Mucosa of rectum (tissue), 2 donors: ENCODE results near the gene CDCA4.

ENCODE experiments used
- H3K27ac ChIP-seq, 2 donors: one replicate each; pipeline ENCODE4 v1.7.0; 2013; ENCODE audit warnings: inconsistent platforms in 2 of 2, low read depth in 2 of 2, low read length in 2 of 2
- H3K27me3 ChIP-seq, 2 donors: one replicate each; pipeline ENCODE4 v1.7.0; 2013; ENCODE audit warnings: low read length in 2 of 2; ENCODE audit not compliant: control insufficient read depth in 2 of 2, insufficient read depth in 2 of 2
- H3K36me3 ChIP-seq, 2 donors: one replicate each; pipeline ENCODE4 v1.7.0; 2013; ENCODE audit warnings: low read length in 2 of 2; ENCODE audit not compliant: control insufficient read depth in 2 of 2, insufficient read depth in 2 of 2
- H3K4me1 ChIP-seq, 2 donors: one replicate each; pipeline ENCODE4 v1.7.0; 2013; ENCODE audit warnings: low read length in 2 of 2, mild to moderate bottlenecking in 1 of 2; ENCODE audit not compliant: control insufficient read depth in 2 of 2, insufficient read depth in 2 of 2
- H3K4me3 ChIP-seq, 2 donors: one replicate each; pipeline ENCODE4 v1.7.0; 2013; ENCODE audit warnings: low read length in 2 of 2
- H3K9ac ChIP-seq, 2 donors: one replicate each; pipeline ENCODE4 v1.7.0; 2013; ENCODE audit warnings: low read length in 2 of 2, low read depth in 1 of 2, mild to moderate bottlenecking in 1 of 2
- H3K9me3 ChIP-seq, 2 donors: one replicate each; pipeline ENCODE4 v1.7.0; 2013; ENCODE audit warnings: low read length in 2 of 2; ENCODE audit not compliant: control insufficient read depth in 2 of 2
- donor health status: healthy.
- donor health status: Normal muscosa, but diverticular disease.

The CDCA4 gene

DNA sequence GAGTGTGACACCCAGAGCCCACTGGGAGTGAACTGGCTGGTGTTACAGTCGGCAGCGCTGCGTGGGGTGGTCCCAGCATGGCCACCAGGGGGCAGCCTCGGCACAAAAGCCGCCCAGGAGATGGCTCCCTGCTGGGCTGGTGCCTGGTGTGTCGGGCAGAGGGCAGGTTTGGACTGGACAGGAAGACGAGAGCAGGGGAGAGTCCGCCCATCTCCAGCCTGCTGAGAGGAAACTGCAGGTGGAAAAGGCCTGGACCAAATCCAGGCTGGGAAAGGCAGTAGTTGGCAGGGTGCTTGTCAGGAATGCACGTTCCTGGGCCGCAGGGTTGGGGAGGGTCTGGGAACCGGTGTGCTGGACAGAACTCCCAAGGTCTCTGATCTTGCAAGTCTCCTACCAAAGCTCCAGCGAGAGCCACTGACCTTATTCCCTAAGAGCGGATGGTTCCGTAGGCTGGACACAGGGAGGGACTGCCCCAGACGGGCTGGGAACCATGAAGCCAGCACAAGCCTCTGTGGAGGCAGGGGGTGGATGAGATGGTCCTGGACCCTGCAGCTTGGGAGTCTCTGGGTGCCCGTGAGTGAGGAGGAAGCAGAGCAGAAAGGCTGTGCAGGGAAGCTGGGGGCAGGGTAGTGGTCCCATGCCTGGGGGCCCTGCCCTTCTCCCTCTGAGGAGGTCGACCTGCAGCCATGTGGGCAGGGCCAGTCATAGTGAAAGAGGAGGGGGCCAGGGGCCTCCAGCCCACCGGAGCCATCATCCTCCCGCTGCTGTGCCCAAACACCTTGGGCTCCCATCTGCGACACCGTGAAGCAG lies 44.5 kb downstream of the CDCA4 start:
- Histone ChIP-seq H3K9me3 (no peaks in the 10 kb centered on the region), H3K36me3 (no peaks in the 10 kb centered on the region), H3K27me3 (peaks cover 28 to 31% of the 10 kb centered on the region in 2 donors), H3K9ac (peak overlapping the region in 1 of 2 donors; percentile 17), H3K4me1 (peaks cover 45 to 49% of the 10 kb centered on the region in 2 donors), H3K27ac (no peak overlapping the region), H3K4me3 (peak overlapping the region in 1 of 2 donors; percentile 22)

- Histone ChIP-seq H3K27ac (no peak overlapping the region), H3K4me1 (peaks cover 45 to 52% of the 10 kb centered on the region in 2 donors), H3K9ac (no peak overlapping the region), H3K36me3 (no peaks in the 10 kb centered on the region), H3K27me3 (peaks cover 27 to 28% of the 10 kb centered on the region in 2 donors), H3K9me3 (no peaks in the 10 kb centered on the region), H3K4me3 (no peak overlapping the region)
These were observed 45.2 kb downstream of the CDCA4 start for GRCh38 chr14:104975481-104976197.

- H3K27me3 ChIP-seq = peaks cover 24 to 25% of the 10 kb centered on the region in 2 donors
- H3K4me3 ChIP-seq = no peak overlapping the region
- H3K9me3 ChIP-seq = no peaks in the 10 kb centered on the region
- no peaks in the 10 kb centered on the region for H3K36me3 ChIP-seq
- no peak overlapping the region for H3K9ac ChIP-seq
- H3K27ac ChIP-seq = no peak overlapping the region
- H3K4me1 ChIP-seq = peaks cover 45 to 52% of the 10 kb centered on the region in 2 donors
These were observed 46.1 kb downstream of the CDCA4 start for GRCh38 chr14:104974665-104975390.

DNA sequence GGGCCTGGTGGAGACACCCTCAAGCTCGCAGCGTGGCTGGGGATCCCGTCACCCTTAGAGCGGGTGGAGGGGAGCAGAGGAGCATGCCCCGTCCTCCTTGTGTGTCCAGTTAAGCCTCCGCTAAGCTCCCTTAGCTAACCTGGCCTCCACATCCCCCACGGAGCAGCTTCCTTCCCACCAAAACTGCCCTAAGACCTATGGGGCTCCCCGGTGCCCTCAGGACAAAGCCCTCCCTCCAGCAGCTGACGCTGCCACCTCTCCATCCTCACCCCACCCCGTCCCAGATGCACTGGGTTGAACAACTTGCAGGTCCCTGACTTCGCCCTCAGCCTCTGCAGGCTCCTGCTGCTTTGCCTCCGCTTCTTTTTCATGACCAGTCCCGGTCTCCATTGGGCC lies 46.7 kb downstream of the CDCA4 start:
- no peak overlapping the region for H3K9ac ChIP-seq
- no peak overlapping the region for H3K4me3 ChIP-seq
- peaks cover 45 to 52% of the 10 kb centered on the region in 2 donors for H3K4me1 ChIP-seq
- no peaks in the 10 kb centered on the region for H3K36me3 ChIP-seq
- no peak overlapping the region for H3K27ac ChIP-seq
- H3K27me3 ChIP-seq = peaks cover 19 to 25% of the 10 kb centered on the region in 2 donors
- H3K9me3 ChIP-seq = no peaks in the 10 kb centered on the region

DNA sequence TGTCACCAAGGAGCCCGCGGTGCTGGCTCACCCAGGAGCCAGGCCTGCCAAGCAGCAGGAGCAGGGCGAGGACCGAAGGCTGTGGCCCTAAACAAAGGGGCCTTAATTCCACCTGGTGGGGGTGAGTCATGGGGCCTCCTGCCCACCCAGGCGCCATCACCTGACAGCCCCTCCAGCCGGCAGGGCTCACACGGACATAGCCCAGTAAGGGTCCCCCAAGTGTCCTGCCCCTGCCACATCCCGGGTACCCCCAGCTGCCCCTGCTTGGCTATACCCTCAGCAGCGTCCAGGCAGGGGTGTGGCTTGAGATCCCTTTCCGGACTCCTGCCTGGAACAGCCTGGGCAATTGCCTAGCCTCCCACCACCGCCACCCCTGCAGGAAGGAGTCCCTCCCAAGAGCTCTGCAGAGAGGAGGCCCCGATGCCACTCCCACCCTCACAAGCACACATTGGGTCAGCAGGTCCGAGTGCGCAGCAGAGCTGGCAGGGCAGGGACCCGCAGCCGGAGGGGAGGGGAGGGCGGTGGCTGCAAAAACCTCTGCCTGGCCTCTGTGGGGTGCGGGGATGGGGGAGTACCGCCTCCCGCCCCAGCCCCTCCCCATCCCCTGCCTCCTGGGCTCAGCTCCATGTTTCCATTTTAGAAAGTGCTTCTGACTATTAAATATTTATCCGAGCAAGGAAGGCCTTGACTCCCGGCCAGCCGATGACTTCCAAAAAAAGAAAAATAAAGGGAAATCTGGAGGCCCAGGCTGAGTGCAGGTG lies 47.3 kb downstream of the CDCA4 start:
- peaks cover 50 to 56% of the 10 kb centered on the region in 2 donors for H3K4me1 ChIP-seq
- H3K27ac ChIP-seq = peak overlapping the region; percentile 71 to 82
- H3K4me3 ChIP-seq = peak overlapping the region in 1 of 2 donors; percentile 3
- no peak overlapping the region for H3K9ac ChIP-seq
- no peaks in the 10 kb centered on the region for H3K36me3 ChIP-seq
- H3K27me3 ChIP-seq = peaks cover 17 to 28% of the 10 kb centered on the region in 2 donors
- H3K9me3 ChIP-seq = no peaks in the 10 kb centered on the region

GRCh38 chr14:104973135-104973384 lies 47.8 kb downstream of the CDCA4 start:
- H3K27ac ChIP-seq = peak overlapping the region; percentile 71 to 82
- H3K9me3 ChIP-seq = no peaks in the 10 kb centered on the region
- peak overlapping the region in 1 of 2 donors; percentile 3 for H3K4me3 ChIP-seq
- peaks cover 55 to 59% of the 10 kb centered on the region in 2 donors for H3K4me1 ChIP-seq
- H3K27me3 ChIP-seq = peaks cover 19 to 33% of the 10 kb centered on the region in 2 donors
- H3K9ac ChIP-seq = no peak overlapping the region
- no peaks in the 10 kb centered on the region for H3K36me3 ChIP-seq

- Histone ChIP-seq H3K36me3 (no peaks in the 10 kb centered on the region), H3K9ac (peak overlapping the region in 1 of 2 donors; percentile 24), H3K9me3 (no peaks in the 10 kb centered on the region), H3K4me1 (peaks cover 57 to 59% of the 10 kb centered on the region in 2 donors), H3K27ac (peak overlapping the region; percentile 71 to 82), H3K27me3 (peaks cover 16 to 35% of the 10 kb centered on the region in 2 donors), H3K4me3 (peak overlapping the region; percentile 50 to 54)
These were observed 48.4 kb downstream of the CDCA4 start for GRCh38 chr14:104972301-104973134.

GRCh38 chr14:104971447-104972240 lies 49.2 kb downstream of the CDCA4 start:
- Histone ChIP-seq H3K9ac (peak overlapping the region in 1 of 2 donors; percentile 10), H3K27ac (peak overlapping the region; percentile 71 to 82), H3K4me3 (no peak overlapping the region), H3K9me3 (no peaks in the 10 kb centered on the region), H3K36me3 (no peaks in the 10 kb centered on the region), H3K27me3 (peaks cover 16 to 35% of the 10 kb centered on the region in 2 donors), H3K4me1 (peaks cover 57 to 58% of the 10 kb centered on the region in 2 donors)
